HEK293 (cell line): ENCODE results near the gene PDC.

Source experiments
- CTCF ChIA-PET: fragments of 350-600 bp; formaldehyde crosslinking; extraction: SDS; loops from one replicate; lab custom pipeline; 2021; ENCODE audit warnings: antibody characterized with exemption; lab: Yijun Ruan, JAX
- POLR2A ChIA-PET: fragments of 300-600 bp; formaldehyde crosslinking; extraction: SDS; loops from one replicate; lab custom pipeline; 2020; ENCODE audit warnings: antibody characterized with exemption, inconsistent platforms; lab: Yijun Ruan, JAX
- H3K27ac ChIP-seq: fragments of 200-500 bp; sonication (Bioruptor generic); 2 replicates; pipeline ENCODE4 v1.5.1; 2014; ENCODE audit warnings: low read depth, low read length, control low read depth, inconsistent platforms; ENCODE audit errors: extremely low read depth
- H3K36me3 ChIP-seq, 2 experiments: fragments of 200-500 bp in 1 of 2; sonication (Bioruptor generic) in 1 of 2; 1 replicate in 1 of 2; 2 replicates in 1 of 2; pipeline ENCODE4 v1.5.1; 2014 to 2017; ENCODE audit warnings: inconsistent platforms in 2 of 2, low read length in 2 of 2; ENCODE audit not compliant: control insufficient read depth in 2 of 2, insufficient read depth in 1 of 2
- H3K4me1 ChIP-seq: fragments of 200-500 bp; sonication (Bioruptor generic); 2 replicates; pipeline ENCODE4 v1.5.1; 2014; ENCODE audit warnings: mild to moderate bottlenecking, low read length, inconsistent platforms; ENCODE audit not compliant: control insufficient read depth, insufficient read depth
- H3K4me3 ChIP-seq: 2 replicates; pipeline ENCODE4 v1.5.1; 2011; ENCODE audit warnings: low read depth, mild to moderate bottlenecking, control low read depth, low read length, moderate library complexity
- H3K9me3 ChIP-seq: fragments of 200-500 bp; sonication (Bioruptor generic); 2 replicates; pipeline ENCODE4 v1.5.1; 2014; ENCODE audit warnings: low read depth, low read length, inconsistent platforms; ENCODE audit not compliant: control insufficient read depth, insufficient read depth
- MYNN ChIP-seq: fragments of 450-650 bp; formaldehyde crosslinking; IDR thresholded peaks from 2 replicates; pipeline ENCODE4 v1.5.1; 2016; ENCODE audit warnings: missing biosample characterization, missing genetic modification characterization, borderline replicate concordance
- SP2 ChIP-seq: fragments of 450-650 bp; formaldehyde crosslinking; IDR thresholded peaks from 2 replicates; pipeline ENCODE4 v1.5.1; 2016; ENCODE audit warnings: missing biosample characterization, missing genetic modification characterization
- SP3 ChIP-seq: fragments of 450-650 bp; formaldehyde crosslinking; IDR thresholded peaks from 2 replicates; pipeline ENCODE4 v1.5.1; 2016; ENCODE audit warnings: missing biosample characterization, missing genetic modification characterization
- ZBTB17 ChIP-seq: fragments of 450-650 bp; formaldehyde crosslinking; IDR thresholded peaks from 2 replicates; pipeline ENCODE4 v1.5.1; 2016; ENCODE audit warnings: missing biosample characterization, missing genetic modification characterization
- ZEB2 ChIP-seq: fragments of 450-650 bp; formaldehyde crosslinking; IDR thresholded peaks from 2 replicates; pipeline ENCODE4 v1.5.1; 2016; ENCODE audit warnings: missing biosample characterization, missing genetic modification characterization
- ZNF221 ChIP-seq: fragments of 450-650 bp; formaldehyde crosslinking; IDR thresholded peaks from 2 replicates; pipeline ENCODE4 v1.5.1; 2017; ENCODE audit warnings: missing biosample characterization, missing genetic modification characterization, borderline replicate concordance
- ZNF292 ChIP-seq: fragments of 450-650 bp; formaldehyde crosslinking; IDR thresholded peaks from 2 replicates; pipeline ENCODE4 v1.5.1; 2016; ENCODE audit warnings: low read depth, missing biosample characterization, missing genetic modification characterization, borderline replicate concordance
- ZNF335 ChIP-seq: fragments of 450-650 bp; formaldehyde crosslinking; conservative IDR thresholded peaks from 2 replicates; pipeline ENCODE4 v1.5.1; 2016; ENCODE audit warnings: missing biosample characterization, missing genetic modification characterization
- ZNF521 ChIP-seq: fragments of 450-650 bp; formaldehyde crosslinking; IDR thresholded peaks from 2 replicates; pipeline ENCODE4 v1.5.1; 2017; ENCODE audit warnings: missing biosample characterization, mild to moderate bottlenecking, missing genetic modification characterization
- ZNF626 ChIP-seq: fragments of 450-650 bp; sonication (Bioruptor Pico); formaldehyde crosslinking; IDR thresholded peaks from 2 replicates; pipeline ENCODE4 v1.5.1; 2018; ENCODE audit warnings: missing biosample characterization, missing genetic modification characterization, inconsistent platforms
- ZNF664 ChIP-seq: fragments of 450-650 bp; formaldehyde crosslinking; IDR thresholded peaks from 2 replicates; pipeline ENCODE4 v1.5.1; 2016; ENCODE audit warnings: missing biosample characterization, missing genetic modification characterization
- ZNF701 ChIP-seq: fragments of 450-650 bp; formaldehyde crosslinking; IDR thresholded peaks from 2 replicates; pipeline ENCODE4 v1.5.1; 2016; ENCODE audit warnings: missing biosample characterization, missing genetic modification characterization
- ZNF837 ChIP-seq: fragments of 450-650 bp; formaldehyde crosslinking; IDR thresholded peaks from 2 replicates; pipeline ENCODE4 v1.5.1; 2016; ENCODE audit warnings: missing biosample characterization, missing genetic modification characterization
- TF ChIP-seq, protein P1 (sequence below): fragments of 450-650 bp; formaldehyde crosslinking; IDR thresholded peaks from 2 replicates; pipeline ENCODE4 v1.5.1; 2016; ENCODE audit warnings: missing biosample characterization, missing genetic modification characterization
- TF ChIP-seq, protein P2 (sequence below): fragments of 450-650 bp; formaldehyde crosslinking; IDR thresholded peaks from 2 replicates; pipeline ENCODE4; 2016; ENCODE audit warnings: missing biosample characterization, missing genetic modification characterization
- TF ChIP-seq, protein P3 (sequence below): fragments of 450-650 bp; formaldehyde crosslinking; IDR thresholded peaks from 2 replicates; pipeline ENCODE4 v1.5.1; 2016; ENCODE audit warnings: missing biosample characterization, missing genetic modification characterization, low read depth

Gene PDC

DNA sequence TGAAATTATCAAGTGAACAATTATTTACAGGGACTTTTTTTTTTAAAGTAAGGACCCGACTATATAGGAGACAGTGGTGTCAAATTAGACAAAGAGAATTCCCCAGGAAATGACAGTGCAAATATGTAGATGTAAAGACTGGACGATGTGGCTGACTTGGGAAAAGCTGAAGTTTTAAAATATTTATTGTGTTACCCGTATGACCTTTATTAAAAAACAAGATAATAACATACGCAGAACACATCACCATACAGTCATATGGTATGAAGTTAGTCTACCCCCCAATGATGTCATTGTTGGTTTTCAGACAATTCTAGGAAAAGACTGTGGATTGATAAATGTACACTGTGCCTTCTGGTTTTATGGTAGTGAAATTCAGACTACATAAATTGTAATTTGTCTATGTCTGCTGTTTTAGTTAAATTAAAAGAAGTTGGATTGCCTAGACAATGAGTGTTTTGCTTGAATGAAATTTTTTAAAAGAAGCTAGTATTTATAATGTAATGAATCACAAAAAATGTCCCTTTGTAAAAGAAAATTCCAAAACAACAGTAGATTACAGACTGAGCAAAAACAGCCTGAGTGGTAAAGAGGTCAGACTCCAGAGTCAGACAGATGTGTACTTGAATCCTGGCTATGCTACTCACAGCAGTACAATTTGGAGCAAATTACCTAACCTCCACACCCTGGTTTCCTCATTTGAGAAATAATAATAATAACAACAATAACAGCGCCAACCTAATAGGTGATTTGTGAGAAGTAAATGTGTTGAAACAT is 15.5 kb upstream of the PDC start:
- ChIA-PET POLR2A (no interaction called here), CTCF (interaction anchor here (0.6 kb wide), 1 partner anchor 591 kb away, joined by 3 read pairs; no protein-coding TSS in a partner anchor)
- no peak overlapping the region for H3K4me3 ChIP-seq

DNA sequence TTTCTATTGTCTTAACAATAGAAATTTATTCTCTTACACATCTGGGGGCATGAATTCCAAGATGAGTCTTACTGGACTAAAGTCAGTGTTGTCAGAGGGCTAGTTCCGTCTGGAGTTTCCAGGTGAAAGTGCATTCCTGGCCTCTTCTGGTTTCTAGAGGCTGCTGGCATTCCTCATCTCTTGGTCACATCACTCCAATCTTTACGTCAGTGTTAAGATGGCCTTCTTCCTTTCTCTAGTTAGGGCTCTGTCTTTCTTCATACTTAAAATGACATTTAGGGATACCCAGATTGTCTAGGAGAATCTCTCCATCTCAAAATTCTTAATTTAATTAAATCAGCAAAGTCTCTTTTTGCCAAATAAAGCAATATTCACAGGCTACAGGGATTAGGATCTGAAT is 13.3 kb upstream of the PDC start:
- H3K4me1 ChIP-seq, result no peaks in the 10 kb centered on the region
- H3K36me3 ChIP-seq, result no peaks in the 10 kb centered on the region
- TF ChIP-seq ZNF292 (tag by site-specific recombination), result no peak
- no peak for TF ChIP-seq ZNF701 (tag by site-specific recombination)
- no peak for TF ChIP-seq ZNF626 (tag by site-specific recombination)
- no peak for TF ChIP-seq ZNF837 (tag by site-specific recombination)
- no peak for TF ChIP-seq ZBTB17 (tag by site-specific recombination)
- TF ChIP-seq SP2 (tag by site-specific recombination), result no peak
- no peak for TF ChIP-seq ZNF335 (tag by site-specific recombination)
- no peak for TF ChIP-seq ZEB2 (tag by site-specific recombination)
- TF ChIP-seq, protein P1, sequence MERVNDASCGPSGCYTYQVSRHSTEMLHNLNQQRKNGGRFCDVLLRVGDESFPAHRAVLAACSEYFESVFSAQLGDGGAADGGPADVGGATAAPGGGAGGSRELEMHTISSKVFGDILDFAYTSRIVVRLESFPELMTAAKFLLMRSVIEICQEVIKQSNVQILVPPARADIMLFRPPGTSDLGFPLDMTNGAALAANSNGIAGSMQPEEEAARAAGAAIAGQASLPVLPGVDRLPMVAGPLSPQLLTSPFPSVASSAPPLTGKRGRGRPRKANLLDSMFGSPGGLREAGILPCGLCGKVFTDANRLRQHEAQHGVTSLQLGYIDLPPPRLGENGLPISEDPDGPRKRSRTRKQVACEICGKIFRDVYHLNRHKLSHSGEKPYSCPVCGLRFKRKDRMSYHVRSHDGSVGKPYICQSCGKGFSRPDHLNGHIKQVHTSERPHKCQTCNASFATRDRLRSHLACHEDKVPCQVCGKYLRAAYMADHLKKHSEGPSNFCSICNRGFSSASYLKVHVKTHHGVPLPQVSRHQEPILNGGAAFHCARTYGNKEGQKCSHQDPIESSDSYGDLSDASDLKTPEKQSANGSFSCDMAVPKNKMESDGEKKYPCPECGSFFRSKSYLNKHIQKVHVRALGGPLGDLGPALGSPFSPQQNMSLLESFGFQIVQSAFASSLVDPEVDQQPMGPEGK (tag by site-specific recombination), result no peak
- POLR2A ChIA-PET, result no interaction called here
- H3K4me3 ChIP-seq, result no peak overlapping the region
- no peaks in the 10 kb centered on the region for H3K9me3 ChIP-seq
- H3K27ac ChIP-seq, result no peak overlapping the region
- CTCF ChIA-PET, result no interaction called here

More for the DNA sequence above, 15.5 kb upstream of the PDC start:
- peaks cover 5% of the 10 kb centered on the region; the same call in 1 of the 2 replicates for H3K4me1 ChIP-seq
- H3K36me3 ChIP-seq, result no peaks in the 10 kb centered on the region
- TF ChIP-seq ZNF521 (tag by site-specific recombination) (no peak), ZNF221 (tag by site-specific recombination) (no peak)
- TF ChIP-seq, protein P2, sequence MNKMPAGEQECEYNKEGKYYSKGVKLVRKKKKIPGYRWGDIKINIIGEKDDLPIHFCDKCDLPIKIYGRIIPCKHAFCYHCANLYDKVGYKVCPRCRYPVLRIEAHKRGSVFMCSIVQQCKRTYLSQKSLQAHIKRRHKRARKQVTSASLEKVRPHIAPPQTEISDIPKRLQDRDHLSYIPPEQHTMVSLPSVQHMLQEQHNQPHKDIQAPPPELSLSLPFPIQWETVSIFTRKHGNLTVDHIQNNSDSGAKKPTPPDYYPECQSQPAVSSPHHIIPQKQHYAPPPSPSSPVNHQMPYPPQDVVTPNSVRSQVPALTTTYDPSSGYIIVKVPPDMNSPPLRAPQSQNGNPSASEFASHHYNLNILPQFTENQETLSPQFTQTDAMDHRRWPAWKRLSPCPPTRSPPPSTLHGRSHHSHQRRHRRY (tag by site-specific recombination), result no peak
- TF ChIP-seq, protein P3, sequence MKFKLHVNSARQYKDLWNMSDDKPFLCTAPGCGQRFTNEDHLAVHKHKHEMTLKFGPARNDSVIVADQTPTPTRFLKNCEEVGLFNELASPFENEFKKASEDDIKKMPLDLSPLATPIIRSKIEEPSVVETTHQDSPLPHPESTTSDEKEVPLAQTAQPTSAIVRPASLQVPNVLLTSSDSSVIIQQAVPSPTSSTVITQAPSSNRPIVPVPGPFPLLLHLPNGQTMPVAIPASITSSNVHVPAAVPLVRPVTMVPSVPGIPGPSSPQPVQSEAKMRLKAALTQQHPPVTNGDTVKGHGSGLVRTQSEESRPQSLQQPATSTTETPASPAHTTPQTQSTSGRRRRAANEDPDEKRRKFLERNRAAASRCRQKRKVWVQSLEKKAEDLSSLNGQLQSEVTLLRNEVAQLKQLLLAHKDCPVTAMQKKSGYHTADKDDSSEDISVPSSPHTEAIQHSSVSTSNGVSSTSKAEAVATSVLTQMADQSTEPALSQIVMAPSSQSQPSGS, result peak; percentile 43; the same call in 1 of the 2 replicates
- TF ChIP-seq, all 188 proteins: peak for 1
- Histone ChIP-seq H3K9me3 (no peaks in the 10 kb centered on the region), H3K27ac (no peak overlapping the region)

DNA sequence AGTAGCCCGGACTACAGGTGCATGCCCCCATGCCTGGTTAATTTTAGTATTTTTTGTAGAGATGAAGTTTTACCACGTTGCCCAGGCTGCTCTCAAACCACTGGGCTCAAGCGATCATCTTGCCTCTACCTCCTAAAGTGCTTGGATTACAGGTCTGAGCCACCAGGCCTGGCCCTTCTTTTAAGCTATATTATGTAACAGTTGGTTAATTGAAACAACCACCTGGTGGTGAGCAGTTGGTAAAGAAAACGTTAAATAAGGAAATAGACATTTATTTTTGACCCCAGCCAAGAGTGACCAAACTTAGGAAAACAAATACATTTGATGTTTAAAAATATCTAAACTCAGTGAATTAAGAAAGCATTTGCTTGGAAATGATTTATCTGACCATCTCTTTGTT is 12.1 kb upstream of the PDC start:
- H3K27ac ChIP-seq, result no peak overlapping the region
- CTCF ChIA-PET, result interaction anchor here (1.2 kb wide), 1 partner anchor 9 kb away, joined by 4 read pairs; no protein-coding TSS in a partner anchor
- no peak overlapping the region for H3K4me3 ChIP-seq
- TF ChIP-seq SP3 (no peak), MYNN (tag by site-specific recombination) (no peak), ZNF664 (tag by site-specific recombination) (peak; percentile 41; the same call in 1 of the 2 replicates)
- POLR2A ChIA-PET, result no interaction called here
- no peaks in the 10 kb centered on the region for H3K4me1 ChIP-seq
- no peaks in the 10 kb centered on the region for H3K36me3 ChIP-seq
- no peaks in the 10 kb centered on the region for H3K9me3 ChIP-seq
